Caco-2 (cell line): ENCODE results near the gene POLR3G. TPM values are rescaled to one million over a fixed set of nuclear protein-coding genes. Genes with fewer than 3 reads are reported as not detected.

ENCODE experiments used
- BruUV-seq: library from RNA; stranded (reverse); fragments of 400-500 nt; replicated peaks from 2 replicates; lab custom pipeline; 2021; lab: Mats Ljungman, UMichigan
- CTCF ChIA-PET: fragments of 300-600 bp; sonication (Branson Sonifier 250); formaldehyde crosslinking; loops from one replicate; lab custom pipeline; 2022; ENCODE audit warnings: antibody characterized with exemption; lab: Charles Lee
- POLR2A ChIA-PET: fragments of 300-600 bp; sonication (Branson Sonifier 250); formaldehyde crosslinking; loops from one replicate; lab custom pipeline; 2022; ENCODE audit warnings: antibody characterized with exemption; lab: Charles Lee
- DNase-seq, 2 experiments: peaks; one replicate each; pipeline versions ENCODE4 v3.0.0 to v3.0.0-alpha.2; 2020 to 2022
- H3K27me3 ChIP-seq: replicated peaks from 2 replicates; pipeline ENCODE4 v1.6.0; 2011; ENCODE audit warnings: low read length; ENCODE audit not compliant: control insufficient read depth, insufficient read depth
- H3K36me3 ChIP-seq: 2 replicates; pipeline ENCODE4 v1.5.1; 2011; ENCODE audit warnings: low read length; ENCODE audit not compliant: control insufficient read depth, insufficient read depth
- H3K4me1 ChIP-seq: fragments of 250-450 bp; sonication (Bioruptor Pico); 2 replicates; pipeline ENCODE4 v1.5.1; 2020; ENCODE audit warnings: mild to moderate bottlenecking
- H3K4me3 ChIP-seq: 2 replicates; pipeline ENCODE4 v1.5.1; 2011; ENCODE audit warnings: low read depth, mild to moderate bottlenecking, control low read depth, low read length
- H3K9me3 ChIP-seq: fragments of 250-450 bp; sonication (Bioruptor Pico); 2 replicates; pipeline ENCODE4 v1.5.1; 2020; ENCODE audit warnings: mild to moderate bottlenecking, moderate library complexity
- H3K27ac Mint-ChIP-seq: one replicate; pipeline ENCODE4 v1.8.0; 2022; ENCODE audit warnings: mixed read lengths; ENCODE audit not compliant: unreplicated experiment
- H3K27me3 Mint-ChIP-seq: one replicate; pipeline ENCODE4 v1.8.0; 2022; ENCODE audit warnings: mixed read lengths; ENCODE audit not compliant: insufficient read depth, unreplicated experiment
- H3K36me3 Mint-ChIP-seq: one replicate; pipeline ENCODE4 v1.8.0; 2022; ENCODE audit warnings: mild to moderate bottlenecking, mixed read lengths; ENCODE audit not compliant: insufficient read depth, unreplicated experiment
- H3K4me1 Mint-ChIP-seq: one replicate; pipeline ENCODE4 v1.8.0; 2022; ENCODE audit warnings: low read depth, mixed read lengths; ENCODE audit not compliant: unreplicated experiment
- H3K4me3 Mint-ChIP-seq: one replicate; pipeline ENCODE4 v1.8.0; 2022; ENCODE audit warnings: mild to moderate bottlenecking, moderate library complexity, mixed read lengths; ENCODE audit not compliant: unreplicated experiment
- H3K9me3 Mint-ChIP-seq: one replicate; pipeline ENCODE4 v1.8.0; 2022; ENCODE audit warnings: mixed read lengths; ENCODE audit not compliant: unreplicated experiment
- intact Hi-C: fragments of 100-400 bp; cut with micrococcal nuclease; formaldehyde crosslinking; loops from one replicate; pipeline ENCODE4 v1.10.0; 2022; ENCODE audit not compliant: unreplicated experiment
- total RNA-seq: library from RNA; stranded (reverse); gene quantifications from 2 replicates; pipeline ENCODE4 v1.2.3, GENCODE V29; 2022
- TF ChIP-seq, protein P1 (sequence below), 2 experiments: fragments of 200-600 bp in 1 of 2; IDR thresholded peaks; 1 replicate in 1 of 2; 2 replicates in 1 of 2; pipeline versions ENCODE4 v1.5.1 to v1.8.0; 2011 to 2022; ENCODE audit warnings: antibody characterized with exemption in 1 of 2, control low read depth in 1 of 2, inconsistent platforms in 1 of 2, low read depth in 1 of 2, low read length in 1 of 2, mild to moderate bottlenecking in 1 of 2, moderate library complexity in 1 of 2; ENCODE audit not compliant: insufficient read depth in 1 of 2, severe bottlenecking in 1 of 2, unreplicated experiment in 1 of 2

The POLR3G gene
- total RNA-seq, 1 experiment from 2014 or later, result 5.4 TPM

- Mint-ChIP-seq H3K27ac (no peak overlapping the region), H3K36me3 (no peaks in the 10 kb centered on the region), H3K27me3 (no peaks in the 10 kb centered on the region), H3K4me3 (no peak overlapping the region), H3K9me3 (no peaks in the 10 kb centered on the region), H3K4me1 (peaks cover 33% of the 10 kb centered on the region)
- CTCF ChIA-PET, result no interaction called here
- intact Hi-C loops, result loop anchor here (10.0 kb wide), 1 partner anchor 247 kb away; no protein-coding TSS in a partner anchor
- Histone ChIP-seq H3K4me3 (no peak overlapping the region), H3K4me1 (peaks cover 48% of the 10 kb centered on the region), H3K27me3 (no peaks in the 10 kb centered on the region), H3K9me3 (no peaks in the 10 kb centered on the region), H3K36me3 (no peaks in the 10 kb centered on the region)
- no TSS peak for BruUV-seq
- POLR2A ChIA-PET, result interaction anchor here (0.6 kb wide), 1 partner anchor 77 kb away, joined by 3 read pairs; no protein-coding TSS in a partner anchor
- TF ChIP-seq, protein P1, sequence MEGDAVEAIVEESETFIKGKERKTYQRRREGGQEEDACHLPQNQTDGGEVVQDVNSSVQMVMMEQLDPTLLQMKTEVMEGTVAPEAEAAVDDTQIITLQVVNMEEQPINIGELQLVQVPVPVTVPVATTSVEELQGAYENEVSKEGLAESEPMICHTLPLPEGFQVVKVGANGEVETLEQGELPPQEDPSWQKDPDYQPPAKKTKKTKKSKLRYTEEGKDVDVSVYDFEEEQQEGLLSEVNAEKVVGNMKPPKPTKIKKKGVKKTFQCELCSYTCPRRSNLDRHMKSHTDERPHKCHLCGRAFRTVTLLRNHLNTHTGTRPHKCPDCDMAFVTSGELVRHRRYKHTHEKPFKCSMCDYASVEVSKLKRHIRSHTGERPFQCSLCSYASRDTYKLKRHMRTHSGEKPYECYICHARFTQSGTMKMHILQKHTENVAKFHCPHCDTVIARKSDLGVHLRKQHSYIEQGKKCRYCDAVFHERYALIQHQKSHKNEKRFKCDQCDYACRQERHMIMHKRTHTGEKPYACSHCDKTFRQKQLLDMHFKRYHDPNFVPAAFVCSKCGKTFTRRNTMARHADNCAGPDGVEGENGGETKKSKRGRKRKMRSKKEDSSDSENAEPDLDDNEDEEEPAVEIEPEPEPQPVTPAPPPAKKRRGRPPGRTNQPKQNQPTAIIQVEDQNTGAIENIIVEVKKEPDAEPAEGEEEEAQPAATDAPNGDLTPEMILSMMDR (IDR thresholded peaks at IDR 0.05; ENCODE audit: insufficient read depth in 1 of 2, low read depth in 1 of 2, low read length in 1 of 2, severe bottlenecking in 1 of 2, unreplicated experiment in 1 of 2), result no peak
- DNase-seq, result no peak
Measured at GRCh38 chr5:90551376-90551775, 76.7 kb downstream of the POLR3G start.

DNA sequence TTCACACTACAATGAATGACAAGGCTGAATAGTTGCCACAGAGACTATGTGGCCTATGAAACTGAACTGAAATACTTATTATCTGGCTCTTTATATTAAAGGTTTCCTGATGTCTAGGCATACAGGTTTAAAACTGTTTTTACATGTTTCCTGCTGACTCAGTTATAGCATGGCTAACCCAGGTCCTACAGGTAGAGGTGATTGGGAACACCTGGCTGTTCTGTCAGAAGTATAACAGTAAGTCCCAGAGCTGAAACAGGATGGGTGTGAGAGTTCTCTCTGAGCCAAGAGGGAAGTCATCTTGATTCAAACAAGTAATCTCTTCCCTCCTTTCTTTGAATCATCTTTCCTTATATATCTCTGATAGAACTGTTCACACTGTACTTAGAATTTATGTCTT, 79.0 kb downstream of the POLR3G start:
- H3K27me3 Mint-ChIP-seq, result no peaks in the 10 kb centered on the region
- POLR2A ChIA-PET, result interaction anchor here (1.1 kb wide), 1 partner anchor 144 kb away, joined by 5 read pairs; the partner anchor contains the start of gene CETN3
- CTCF ChIA-PET, result no interaction called here
- TF ChIP-seq, protein P1 (IDR thresholded peaks at IDR 0.05; ENCODE audit: insufficient read depth in 1 of 2, low read depth in 1 of 2, low read length in 1 of 2, severe bottlenecking in 1 of 2, unreplicated experiment in 1 of 2), result no peak
- H3K36me3 ChIP-seq, result no peaks in the 10 kb centered on the region
- peaks cover 6% of the 10 kb centered on the region for H3K36me3 Mint-ChIP-seq
- H3K9me3 Mint-ChIP-seq, result no peaks in the 10 kb centered on the region
- H3K4me3 Mint-ChIP-seq, result no peak overlapping the region
- H3K27ac Mint-ChIP-seq, result peak overlapping the region; percentile 20
- no peak for DNase-seq
- no peaks in the 10 kb centered on the region for H3K9me3 ChIP-seq
- no peaks in the 10 kb centered on the region for H3K27me3 ChIP-seq
- no TSS peak for BruUV-seq
- peaks cover 36% of the 10 kb centered on the region for H3K4me1 Mint-ChIP-seq
- no peak overlapping the region for H3K4me3 ChIP-seq
- H3K4me1 ChIP-seq, result peaks cover 29% of the 10 kb centered on the region
- intact Hi-C loops, result loop anchor here (10.0 kb wide), 1 partner anchor 249 kb away; no protein-coding TSS in a partner anchor

DNA sequence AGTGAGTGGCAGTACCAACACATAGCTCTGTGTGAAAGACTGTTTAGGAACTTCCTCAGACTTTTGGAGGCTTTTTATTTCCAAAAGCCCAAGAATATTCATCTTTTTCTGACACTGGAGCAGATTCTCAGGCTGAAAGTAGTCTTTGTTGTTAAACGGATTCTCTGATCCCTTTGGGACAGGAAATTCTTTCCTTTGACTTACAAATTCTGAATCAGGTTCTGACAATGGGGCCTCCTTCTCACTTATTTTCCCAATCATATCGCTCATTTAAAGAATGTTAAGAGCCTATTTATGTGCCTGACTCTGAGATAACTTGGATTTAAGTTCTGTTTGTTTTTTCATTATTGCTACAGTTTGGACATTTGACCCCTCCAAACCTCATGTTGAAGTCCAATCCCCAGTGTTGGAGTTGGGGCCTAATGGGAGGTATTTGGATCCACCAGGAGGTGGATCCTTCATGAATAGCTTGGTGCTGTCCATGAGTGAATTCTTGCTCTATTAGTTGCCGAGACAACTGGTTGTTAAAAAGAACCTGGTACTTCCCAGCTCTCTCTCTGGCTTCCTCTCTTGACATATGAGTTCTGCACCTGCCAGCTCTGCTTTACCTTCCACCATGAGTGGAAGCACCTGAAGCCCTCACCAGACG, 79.8 kb downstream of the POLR3G start:
- peaks cover 36% of the 10 kb centered on the region for H3K4me1 Mint-ChIP-seq
- BruUV-seq, result no TSS peak
- peak overlapping the region; percentile 20 for H3K27ac Mint-ChIP-seq
- peak; percentile 47 to 56 for DNase-seq
- no peaks in the 10 kb centered on the region for H3K9me3 ChIP-seq
- H3K4me3 Mint-ChIP-seq, result no peak overlapping the region
- POLR2A ChIA-PET, result no interaction called here
- H3K36me3 Mint-ChIP-seq, result peaks cover 9% of the 10 kb centered on the region
- CTCF ChIA-PET, result no interaction called here
- intact Hi-C loops, result loop anchor here (5.0 to 10.0 kb wide), 2 partner anchors 123 to 250 kb away; no protein-coding TSS in a partner anchor
- H3K36me3 ChIP-seq, result no peaks in the 10 kb centered on the region
- no peaks in the 10 kb centered on the region for H3K27me3 Mint-ChIP-seq
- H3K27me3 ChIP-seq, result no peaks in the 10 kb centered on the region
- H3K4me3 ChIP-seq, result no peak overlapping the region
- TF ChIP-seq, protein P1 (IDR thresholded peaks at IDR 0.05; ENCODE audit: insufficient read depth in 1 of 2, low read depth in 1 of 2, low read length in 1 of 2, severe bottlenecking in 1 of 2, unreplicated experiment in 1 of 2), result no peak
- H3K9me3 Mint-ChIP-seq, result no peaks in the 10 kb centered on the region
- peaks cover 28% of the 10 kb centered on the region for H3K4me1 ChIP-seq
